Astrocyte of the cerebellum (primary cell): Measurements from ENCODE around the gene CMC4.

ENCODE experiments used
- DNase-seq: peaks from one replicate; pipeline ENCODE4 v3.0.0-alpha.2; 2011; ENCODE audit warnings: low read depth
- H3K4me3 ChIP-seq: 2 replicates; pipeline ENCODE4 v1.5.1; 2011; ENCODE audit warnings: mild to moderate bottlenecking, low read depth, low read length, moderate library complexity
- CTCF ChIP-seq: IDR thresholded peaks from 2 replicates; pipeline ENCODE4 v1.5.1; 2012; ENCODE audit warnings: low read length, low read depth, moderate library complexity, mild to moderate bottlenecking; ENCODE audit errors: missing control alignments
- in situ Hi-C: cut with HindIII; loops from 2 replicates; pipeline ENCODE4 v1.10.0; 2017; ENCODE audit warnings: low sequenced_read_pairs

The CMC4 gene

DNA sequence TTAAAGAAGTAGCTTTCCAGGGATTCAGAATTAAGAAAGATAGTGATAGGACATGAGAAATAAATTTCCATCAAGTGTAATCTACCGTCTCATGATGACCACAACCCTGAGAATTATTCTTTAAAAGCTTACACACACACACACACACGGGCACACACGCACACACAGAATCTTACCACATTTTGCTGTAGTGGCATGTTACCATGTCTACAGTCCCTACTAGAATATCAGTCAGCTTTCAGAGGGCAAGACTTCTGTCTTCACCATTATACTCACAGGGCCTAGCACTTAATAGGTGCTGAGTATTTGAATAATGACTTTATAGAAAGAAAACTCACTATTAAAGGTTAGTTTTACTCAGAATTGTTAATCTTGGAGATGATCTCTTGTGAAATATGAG, 15.4 kb downstream of the CMC4 start:
- TF ChIP-seq CTCF: no peak
- H3K4me3 ChIP-seq: no peak overlapping the region
- in situ Hi-C loops: no loop called here
- no peak for DNase-seq

DNA sequence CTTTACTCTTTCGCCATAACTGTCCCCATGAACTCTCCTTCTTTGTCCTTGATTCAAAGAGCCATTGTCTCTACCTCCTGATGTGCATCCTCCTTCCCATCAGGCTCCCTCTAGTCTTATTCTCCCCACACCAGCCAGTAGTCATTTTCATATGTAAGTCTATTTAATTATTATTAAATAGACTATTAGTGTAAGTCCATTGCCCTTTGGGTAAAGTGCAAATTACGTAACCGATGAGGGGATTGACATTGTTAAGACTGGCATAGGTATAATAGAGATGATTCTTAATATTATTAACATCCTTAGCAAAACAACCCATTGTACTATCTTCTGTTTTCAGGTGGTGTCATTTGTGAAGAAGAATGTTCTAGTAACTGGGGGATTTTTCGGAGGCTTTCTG, 16.7 kb downstream of the CMC4 start:
- in situ Hi-C loops: no loop called here
- no peak overlapping the region for H3K4me3 ChIP-seq
- DNase-seq: no peak
- no peak for TF ChIP-seq CTCF

- in situ Hi-C loops: no loop called here
- no peak overlapping the region for H3K4me3 ChIP-seq
- DNase-seq: no peak
- TF ChIP-seq CTCF: no peak
These were observed 17.3 kb downstream of the CMC4 start for GRCh38 chrX:155053656-155054055.

DNA sequence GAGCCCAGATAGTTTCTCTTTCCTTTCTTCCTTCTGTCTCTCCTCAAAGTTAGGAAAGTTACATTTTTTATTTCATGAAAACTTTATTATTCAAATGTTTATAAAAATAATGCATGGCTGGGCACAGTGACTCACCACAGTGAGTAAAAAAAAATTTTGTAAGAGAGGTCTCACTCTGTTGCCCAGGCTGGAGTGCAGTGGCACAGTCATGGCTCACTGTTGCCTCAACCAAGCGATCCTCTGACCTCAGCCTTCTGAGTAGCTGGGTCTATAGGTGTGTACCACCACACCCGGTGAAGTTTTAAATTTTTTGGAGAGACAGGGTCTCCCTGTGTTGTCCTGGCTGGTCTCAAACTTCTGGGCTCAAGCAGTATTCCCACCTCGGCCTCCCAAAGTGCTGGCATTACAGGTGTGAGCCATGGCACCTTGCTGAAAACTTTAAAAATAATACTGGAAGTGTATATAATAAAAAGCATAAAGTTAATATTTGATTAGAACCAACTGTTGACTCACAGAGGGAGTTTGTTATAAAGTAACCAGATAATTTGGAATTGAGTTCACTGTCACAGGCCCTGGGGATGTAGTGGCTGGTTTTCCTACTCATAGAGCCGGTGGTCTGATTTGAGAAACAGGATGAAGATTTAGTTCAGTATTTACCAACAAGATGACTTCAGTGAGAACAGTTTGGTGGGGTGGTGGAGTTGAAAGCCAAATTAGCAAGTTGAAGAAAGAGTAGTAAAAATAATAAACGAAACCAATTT, 18.0 kb downstream of the CMC4 start:
- DNase-seq: no peak
- in situ Hi-C loops: no loop called here
- H3K4me3 ChIP-seq: no peak overlapping the region
- TF ChIP-seq CTCF: no peak

DNA sequence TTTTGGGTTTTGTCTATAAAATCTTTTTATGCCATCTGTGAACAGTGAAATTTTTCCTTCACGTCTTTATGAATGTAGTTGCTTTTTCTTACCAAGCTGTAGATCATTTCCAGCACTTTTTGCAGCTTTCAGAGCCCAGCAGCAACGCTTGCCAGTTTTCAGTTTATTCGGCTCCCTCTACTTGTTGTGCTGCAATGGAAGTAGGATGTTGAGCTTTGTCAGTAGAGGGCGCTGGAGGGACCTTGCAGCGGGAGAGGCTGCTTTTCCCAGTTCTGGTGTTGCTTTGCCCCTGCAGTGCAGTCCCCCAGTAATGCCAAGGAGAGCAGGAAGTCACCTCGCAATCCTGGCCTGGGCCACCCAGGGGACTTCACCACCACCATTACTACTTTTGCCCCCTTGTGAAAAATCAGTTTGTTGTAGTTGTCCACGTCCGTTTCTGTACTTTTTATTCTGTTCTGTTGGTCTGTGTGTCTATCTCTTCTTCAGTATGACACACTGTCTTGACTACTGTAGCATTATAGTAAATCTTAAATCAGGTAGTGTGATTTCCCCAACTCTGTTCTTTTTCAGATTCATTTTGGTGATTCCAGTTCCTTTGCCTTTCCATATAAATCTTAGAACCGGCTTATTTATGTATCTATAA, 21.8 kb downstream of the CMC4 start:
- no peak overlapping the region for H3K4me3 ChIP-seq
- no peak for DNase-seq
- TF ChIP-seq CTCF: peak; percentile 61
- in situ Hi-C loops: no loop called here

- H3K4me3 ChIP-seq: no peak overlapping the region
- TF ChIP-seq CTCF: no peak
- no peak for DNase-seq
- in situ Hi-C loops: no loop called here
These were observed 24.0 kb downstream of the CMC4 start for GRCh38 chrX:155046811-155047528.
